Prostate gland (tissue), 2 donors: ENCODE data around the gene ADO.

Experiments
- CTCF ChIP-seq, 4 experiments: fragments of 200-600 bp in 2 of 4; fragments of 450-650 bp in 2 of 4; sonication (generic) in 2 of 4; IDR thresholded peaks; 1 replicate in 3 of 4; 2 replicates in 1 of 4; pipeline ENCODE4 v1.5.1; 2016 to 2019; ENCODE audit warnings: antibody characterized with exemption in 4 of 4, mild to moderate bottlenecking in 2 of 4, moderate library complexity in 2 of 4
- POLR2A ChIP-seq: fragments of 450-650 bp; IDR thresholded peaks from one replicate; pipeline ENCODE4 v1.6.1; 2016; ENCODE audit warnings: antibody characterized with exemption, mild to moderate bottlenecking

GRCh38 chr10:62831346-62831745, 26.8 kb downstream of the ADO start:
- TF ChIP-seq CTCF (IDR thresholded peaks at IDR 0.05) (no peak), POLR2A (no peak)
